Endothelial cell of umbilical vein (primary cell): ENCODE measurements around the gene RGS6. TPM values are rescaled to one million over a fixed set of nuclear protein-coding genes. Genes with fewer than 3 reads are reported as not detected.

ENCODE experiments used
- BruUV-seq: library from RNA; stranded (reverse); fragments of 400-500 nt; replicated peaks from 2 replicates; lab custom pipeline; 2021; lab: Mats Ljungman, UMichigan
- CTCF ChIA-PET: fragments of 300-600, 350-600 bp; sonication (Branson Sonifier 250); formaldehyde crosslinking; loops from one replicate; lab custom pipeline; 2021; ENCODE audit warnings: antibody characterized with exemption, inconsistent platforms; lab: Charles Lee
- POLR2A ChIA-PET: fragments of 300-600, 350-600 bp; sonication (Branson Sonifier 250); formaldehyde crosslinking; loops from one replicate; lab custom pipeline; 2021; ENCODE audit warnings: antibody characterized with exemption, inconsistent platforms; lab: Charles Lee
- DNase-seq: peaks from one replicate; pipeline ENCODE4 v3.0.0-alpha.2; 2011; ENCODE audit warnings: low read depth, low spot score
- FAIRE-seq: peaks from 2 replicates; lab custom pipeline; 2011; peaks lifted over from hg19 to GRCh38; lab: Jason Lieb, UNC
- H2AFZ ChIP-seq: 2 replicates; pipeline ENCODE4 v1.6.0; 2012; ENCODE audit warnings: low read depth, low read length, control low read depth, inconsistent platforms
- H3K27ac ChIP-seq: 2 replicates; pipeline ENCODE4 v1.5.1; 2011; ENCODE audit warnings: low read depth, mild to moderate bottlenecking, control low read depth, low read length, moderate library complexity; ENCODE audit not compliant: insufficient read depth
- H3K27me3 ChIP-seq, 2 experiments: 2 replicates each; pipeline versions ENCODE4 v1.6.0 to v1.6.1; 2011; ENCODE audit warnings: low read length in 2 of 2, mixed read lengths in 1 of 2; ENCODE audit not compliant: control insufficient read depth in 2 of 2, insufficient read depth in 2 of 2
- H3K36me3 ChIP-seq, 2 experiments: 2 replicates in 1 of 2; 3 replicates in 1 of 2; pipeline ENCODE4 v1.5.1; 2011; ENCODE audit warnings: low read length in 2 of 2, mild to moderate bottlenecking in 1 of 2, moderate library complexity in 1 of 2; ENCODE audit not compliant: control insufficient read depth in 2 of 2, insufficient read depth in 2 of 2; ENCODE audit errors: extremely low read depth in 1 of 2
- H3K4me1 ChIP-seq: 3 replicates; pipeline ENCODE4 v1.5.1; 2011; ENCODE audit warnings: mild to moderate bottlenecking, low read length; ENCODE audit not compliant: control insufficient read depth, insufficient read depth; ENCODE audit errors: extremely low read depth
- H3K4me2 ChIP-seq: 2 replicates; pipeline ENCODE4 v1.6.1; 2011; ENCODE audit warnings: low read length, control low read depth, mixed read lengths; ENCODE audit not compliant: insufficient read depth
- H3K4me3 ChIP-seq, 3 experiments: fragments of 200-600 bp in 1 of 3; sonication (generic), shearing (Covaris generic) in 1 of 3; replicated peaks in 1 of 3; 2 replicates each; pipeline ENCODE4 v1.5.1; 2011 to 2016; ENCODE audit warnings: control low read depth in 3 of 3, low read length in 3 of 3, mild to moderate bottlenecking in 2 of 3, inconsistent platforms in 1 of 3, low read depth in 1 of 3, moderate library complexity in 1 of 3; ENCODE audit not compliant: insufficient read depth in 1 of 3
- H3K79me2 ChIP-seq: 2 replicates; pipeline ENCODE4 v1.6.0; 2012; ENCODE audit warnings: low read length, inconsistent platforms; ENCODE audit not compliant: control insufficient read depth, insufficient read depth
- H3K9ac ChIP-seq: replicated peaks from 2 replicates; pipeline ENCODE3; 2011; ENCODE audit warnings: low read length, control low read depth; ENCODE audit not compliant: insufficient read depth; ENCODE audit errors: extremely low read depth
- H3K9me1 ChIP-seq: replicated peaks from 3 replicates; pipeline ENCODE4 v1.6.0; 2011; ENCODE audit warnings: mild to moderate bottlenecking, low read length; ENCODE audit not compliant: control insufficient read depth, insufficient read depth; ENCODE audit errors: extremely low read depth
- H3K9me3 ChIP-seq: replicated peaks from 2 replicates; pipeline ENCODE4 v1.5.1; 2012; ENCODE audit warnings: low read length, inconsistent platforms; ENCODE audit not compliant: control insufficient read depth, insufficient read depth
- H4K20me1 ChIP-seq: replicated peaks from 2 replicates; pipeline ENCODE3; 2011; ENCODE audit warnings: mild to moderate bottlenecking, low read length; ENCODE audit not compliant: control insufficient read depth, insufficient read depth; ENCODE audit errors: extremely low read depth
- CTCF ChIP-seq, 2 donors: IDR thresholded peaks; 1 replicate in 1 of 2; 2 replicates in 1 of 2; pipeline ENCODE4 v1.5.1; 2011; ENCODE audit warnings: low read length in 2 of 2, mild to moderate bottlenecking in 2 of 2, moderate library complexity in 2 of 2, control low read depth in 1 of 2, inconsistent platforms in 1 of 2, low read depth in 1 of 2; ENCODE audit not compliant: insufficient read depth in 1 of 2; ENCODE audit errors: extremely low read depth in 1 of 2
- EZH2 ChIP-seq: IDR thresholded peaks from 2 replicates; pipeline ENCODE4 v1.6.1; 2012; ENCODE audit warnings: borderline replicate concordance, low read depth, mild to moderate bottlenecking, moderate library complexity, low read length, inconsistent platforms; ENCODE audit not compliant: severe bottlenecking
- FOS ChIP-seq: IDR thresholded peaks from 2 replicates; pipeline ENCODE4 v1.6.1; 2011; ENCODE audit warnings: mild to moderate bottlenecking, low read length, moderate library complexity, borderline replicate concordance; ENCODE audit not compliant: insufficient read depth
- GATA2 ChIP-seq: IDR thresholded peaks from 2 replicates; pipeline ENCODE4 v1.7.0; 2011; ENCODE audit warnings: low read depth, mild to moderate bottlenecking, moderate library complexity, mixed read lengths, low read length; ENCODE audit not compliant: insufficient read length, insufficient read depth
- JUN ChIP-seq: IDR thresholded peaks from 2 replicates; pipeline ENCODE4 v1.6.1; 2011; ENCODE audit warnings: borderline replicate concordance, low read depth; ENCODE audit not compliant: insufficient read length, insufficient read depth
- MAX ChIP-seq: IDR thresholded peaks from 2 replicates; pipeline ENCODE4 v1.6.1; 2011; ENCODE audit not compliant: insufficient read depth, insufficient read length
- MYC ChIP-seq: IDR thresholded peaks from one replicate; pipeline ENCODE4 v1.6.1; 2011; ENCODE audit warnings: mild to moderate bottlenecking, low read depth, low read length
- POLR2A ChIP-seq: IDR thresholded peaks from 2 replicates; pipeline ENCODE4 v1.6.1; 2012; ENCODE audit warnings: low read depth, mild to moderate bottlenecking, control low read depth, low read length
- POLR2AphosphoS5 ChIP-seq: IDR thresholded peaks from 2 replicates; pipeline ENCODE4 v1.6.1; 2012; ENCODE audit warnings: low read depth, mild to moderate bottlenecking, control low read depth, low read length, moderate library complexity; ENCODE audit not compliant: insufficient read depth
- dilution Hi-C: fragments of 300-500 bp; cut with MboI; formaldehyde crosslinking; loops from one replicate; pipeline ENCODE4 v1.15.0; 2019; ENCODE audit warnings: low sequenced_read_pairs; ENCODE audit not compliant: extremely low pct_ligation_motif_present
- intact Hi-C: fragments of 100-400 bp; cut with micrococcal nuclease; formaldehyde crosslinking; loops from one replicate; pipeline ENCODE4 v1.10.0; 2022
- polyA plus RNA-seq, 4 experiments: library from polyadenylated mRNA; depleted of rRNA in 3 of 4; stranded (reverse) in 3 of 4; unstranded in 1 of 4; fragments of >200 nt; gene quantifications; 2 replicates each; pipeline versions ENCODE4 v1.2.1 to v1.2.3, GENCODE V29; 2011 to 2012; ENCODE audit warnings: missing spikeins in 1 of 4
- total RNA-seq: library from RNA; stranded (reverse); gene quantifications from 2 replicates; pipeline ENCODE4 v1.2.3, GENCODE V29; 2021

The RGS6 gene
- total and polyA plus RNA-seq, 2 donors (not counting 3 experiments of a cell fraction or from before 2014, with no cell fraction given): not detected

GRCh38 chr14:72049462-72049861 is 117.2 kb downstream of the RGS6 start:
- no peaks in the 10 kb centered on the region for H3K36me3 ChIP-seq
- H3K4me1 ChIP-seq: no peaks in the 10 kb centered on the region
- no peak overlapping the region for H3K4me2 ChIP-seq
- H3K9ac ChIP-seq: no peak overlapping the region
- H3K27ac ChIP-seq: no peak overlapping the region
- no peak overlapping the region for H2AFZ ChIP-seq
- BruUV-seq: no TSS peak
- DNase-seq (no peak), FAIRE-seq (no peak)
- no peaks in the 10 kb centered on the region for H3K9me1 ChIP-seq
- intact Hi-C loops: no loop called here
- dilution Hi-C loops: no loop called here
- TF ChIP-seq EZH2: no peak
- no peak for TF ChIP-seq CTCF (IDR thresholded peaks at IDR 0.05; ENCODE audit: extremely low read depth in 1 of 2, insufficient read depth in 1 of 2, low read depth in 1 of 2, low read length in 2 of 2)
- no peak for TF ChIP-seq POLR2A
- TF ChIP-seq MYC: no peak
- no peaks in the 10 kb centered on the region for H4K20me1 ChIP-seq
- CTCF ChIA-PET: no interaction called here
- POLR2A ChIA-PET: no interaction called here
- H3K9me3 ChIP-seq: no peaks in the 10 kb centered on the region
- H3K4me3 ChIP-seq: no peak overlapping the region
- no peaks in the 10 kb centered on the region for H3K79me2 ChIP-seq
- no peaks in the 10 kb centered on the region for H3K27me3 ChIP-seq

GRCh38 chr14:72052356-72052755 is 120.1 kb downstream of the RGS6 start:
- Histone ChIP-seq H4K20me1 (no peaks in the 10 kb centered on the region), H3K4me3 (no peak overlapping the region), H3K9me1 (no peaks in the 10 kb centered on the region), H3K4me2 (no peak overlapping the region), H3K36me3 (no peaks in the 10 kb centered on the region), H3K27ac (no peak overlapping the region), H2AFZ (no peak overlapping the region), H3K9ac (no peak overlapping the region), H3K4me1 (no peaks in the 10 kb centered on the region), H3K79me2 (no peaks in the 10 kb centered on the region), H3K9me3 (no peaks in the 10 kb centered on the region), H3K27me3 (no peaks in the 10 kb centered on the region)
- no TSS peak for BruUV-seq
- ChIA-PET CTCF (no interaction called here), POLR2A (no interaction called here)
- no peak for DNase-seq
- TF ChIP-seq MYC (no peak), POLR2AphosphoS5 (no peak), MAX (no peak), GATA2 (no peak), CTCF (IDR thresholded peaks at IDR 0.05; ENCODE audit: extremely low read depth in 1 of 2, insufficient read depth in 1 of 2, low read depth in 1 of 2, low read length in 2 of 2) (no peak), POLR2A (no peak), JUN (no peak), EZH2 (no peak), FOS (no peak)
- intact Hi-C loops (no loop called here), dilution Hi-C loops (no loop called here)
- no peak for FAIRE-seq
